GM21529 (cell line): Measurements from ENCODE around the gene JAZF1.

ENCODE experiments used
- ATAC-seq: cut with Tn5 transposase; IDR thresholded peaks from one replicate; pipeline ENCODE4 v1.9.1; 2021; ENCODE audit not compliant: unreplicated experiment

The JAZF1 gene

DNA sequence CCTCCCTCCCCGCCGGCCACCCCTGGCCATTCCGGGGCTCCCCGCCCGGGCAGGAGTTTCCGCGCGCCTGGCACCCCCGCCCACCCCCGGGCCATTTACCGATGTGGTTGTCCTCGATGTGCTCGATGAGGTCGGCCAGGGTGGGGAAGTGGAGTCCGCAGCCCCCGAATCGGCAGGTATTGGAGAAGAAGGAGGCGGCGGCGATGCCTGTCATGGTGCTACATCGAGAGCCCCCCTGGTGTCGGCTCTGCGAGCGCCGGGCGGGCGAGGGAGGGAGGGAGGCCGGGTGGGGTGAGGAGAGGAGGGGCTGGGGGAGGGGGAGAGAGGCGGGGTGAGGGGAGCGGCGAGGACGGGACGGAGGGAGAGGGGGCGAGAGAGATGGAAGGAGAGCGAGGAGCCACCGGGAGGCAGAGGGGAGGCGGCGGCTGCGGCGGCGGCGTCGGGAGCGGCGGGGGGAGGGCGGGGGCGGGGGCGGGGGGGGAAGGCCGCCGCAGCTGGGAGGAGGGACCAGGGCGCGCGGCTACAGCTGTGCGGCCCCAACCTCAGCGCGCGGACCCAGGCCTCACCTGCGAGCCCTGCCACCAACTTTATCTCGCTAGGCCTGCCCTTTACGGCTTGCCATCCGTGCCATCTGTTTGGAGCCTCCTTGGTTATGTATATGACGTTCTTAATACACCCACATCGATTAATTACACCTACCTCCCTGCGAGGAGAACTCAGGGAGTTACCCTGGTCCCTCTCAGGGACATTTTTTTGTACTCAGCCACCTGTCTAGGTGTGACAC lies at the start of gene JAZF1:
Gene JAZF1, minus strand, starts transcription at position 432 of the 784 bp plus-strand sequence.
- ATAC-seq, result no peak

- no peak for ATAC-seq
These were observed 49.7 kb upstream of the JAZF1 start for GRCh38 chr7:28230261-28230660.

- no peak for ATAC-seq
These were observed 47.8 kb upstream of the JAZF1 start for GRCh38 chr7:28228396-28228795.

GRCh38 chr7:28226003-28226402 lies 45.4 kb upstream of the JAZF1 start:
- no peak for ATAC-seq

DNA sequence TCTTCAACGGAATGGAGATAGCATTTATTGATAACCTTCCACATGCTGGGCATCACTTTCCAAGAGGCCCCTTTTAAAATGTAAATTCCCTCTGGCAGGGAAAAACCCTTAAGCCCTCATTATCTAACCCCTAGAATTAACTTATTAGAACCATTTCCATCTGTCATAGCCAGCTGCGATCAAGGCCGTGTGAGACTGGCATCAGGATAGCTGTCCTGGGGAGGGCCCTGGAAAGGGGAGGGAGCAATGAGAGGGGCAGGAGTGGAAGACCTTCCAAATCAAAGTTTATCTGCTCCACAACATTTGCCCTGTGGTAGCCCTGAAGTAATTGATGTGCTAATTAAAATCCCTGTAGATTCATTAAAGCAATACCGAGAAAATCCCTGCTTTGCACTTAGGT lies 45.0 kb upstream of the JAZF1 start:
- no peak for ATAC-seq

- no peak for ATAC-seq
These were observed 44.1 kb upstream of the JAZF1 start for GRCh38 chr7:28224675-28225074.

- no peak for ATAC-seq
These were observed 43.6 kb upstream of the JAZF1 start for GRCh38 chr7:28224172-28224571.

DNA sequence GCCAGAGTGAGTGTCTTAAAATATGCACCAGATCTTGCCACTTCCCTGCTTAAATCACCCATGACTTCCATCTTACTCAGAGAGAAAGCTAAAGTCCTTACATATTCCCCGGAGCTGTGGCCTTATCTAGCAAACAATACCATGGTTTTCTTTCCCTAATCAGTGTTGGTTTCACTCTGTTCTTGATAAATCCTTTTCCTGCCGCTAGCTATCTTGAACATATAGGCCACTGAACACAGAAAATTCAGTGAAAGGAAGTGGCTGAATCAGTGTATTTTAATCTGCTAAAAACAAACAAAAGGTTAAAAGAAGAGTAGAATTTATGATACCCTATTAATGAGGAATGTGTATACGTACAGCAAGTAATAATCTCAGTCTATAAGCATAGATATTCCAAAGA lies 42.0 kb upstream of the JAZF1 start:
- no peak for ATAC-seq

DNA sequence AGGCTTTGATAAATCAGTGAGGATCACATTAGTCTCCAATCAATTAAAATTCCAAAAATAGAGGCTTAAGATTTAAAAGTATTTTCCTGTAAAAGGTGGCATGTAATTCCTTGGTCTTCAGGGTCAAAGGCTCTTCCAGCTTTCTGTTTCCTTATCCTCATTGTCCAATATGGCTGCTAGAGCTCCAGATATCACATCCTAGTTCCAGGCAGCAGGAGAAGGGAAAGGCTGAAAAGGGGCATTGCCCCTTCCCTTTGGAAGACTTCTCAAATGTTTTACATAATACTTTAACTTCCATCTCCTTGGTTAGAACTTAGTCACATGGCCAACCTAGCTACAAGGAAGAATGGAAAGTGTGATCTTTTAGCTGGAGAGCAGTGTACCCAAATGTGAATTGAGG lies 39.2 kb upstream of the JAZF1 start:
- ATAC-seq, result no peak

GRCh38 chr7:28217143-28217542 lies 36.5 kb upstream of the JAZF1 start:
- ATAC-seq, result no peak

- ATAC-seq, result no peak
These were observed 30.4 kb upstream of the JAZF1 start for GRCh38 chr7:28211006-28211405.

DNA sequence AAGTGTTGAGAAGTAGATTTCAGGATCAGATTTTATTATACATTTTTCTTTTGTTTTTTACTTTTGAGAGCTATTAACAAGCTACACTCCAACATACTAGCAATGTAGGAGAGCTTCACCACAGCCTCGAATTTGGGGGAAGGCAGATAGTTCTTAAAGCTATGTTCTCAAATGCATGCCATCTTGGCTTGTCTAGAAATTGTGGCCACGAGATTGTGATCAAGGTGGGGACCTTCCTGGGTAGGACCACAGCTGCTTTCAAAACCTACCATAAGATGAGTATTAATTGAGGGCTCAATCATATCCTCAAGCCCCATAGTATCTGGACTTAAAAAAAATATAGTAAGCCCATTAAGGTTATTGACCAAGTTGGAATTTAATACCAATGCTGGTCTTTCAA lies 27.9 kb upstream of the JAZF1 start:
- no peak for ATAC-seq

GRCh38 chr7:28207486-28208158 lies 27.0 kb upstream of the JAZF1 start:
- ATAC-seq, result peak; percentile 79

- no peak for ATAC-seq
These were observed 24.9 kb upstream of the JAZF1 start for GRCh38 chr7:28205506-28205905.

- no peak for ATAC-seq
These were observed 23.1 kb upstream of the JAZF1 start for GRCh38 chr7:28203508-28204240.

- no peak for ATAC-seq
These were observed 21.6 kb upstream of the JAZF1 start for GRCh38 chr7:28202222-28202621.

DNA sequence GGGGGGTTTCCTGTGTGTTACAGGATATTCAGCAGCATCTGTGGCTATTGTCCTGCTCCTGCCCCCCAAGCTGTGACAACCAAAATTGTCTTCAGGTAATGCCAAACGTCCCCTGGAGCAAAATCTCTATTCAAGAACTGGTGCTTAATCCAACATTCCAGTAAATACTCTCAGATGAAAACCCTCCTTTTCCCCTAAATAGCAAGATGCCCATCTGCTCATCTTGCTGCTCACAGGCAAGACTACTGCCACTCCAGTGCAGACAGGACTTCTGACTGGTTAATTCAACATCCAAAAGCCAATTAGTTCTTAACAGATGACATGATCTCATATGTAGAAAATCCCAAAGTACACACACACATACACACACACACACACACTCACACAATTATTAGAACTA lies 20.5 kb upstream of the JAZF1 start:
- no peak for ATAC-seq

- ATAC-seq, result no peak
These were observed 20.0 kb upstream of the JAZF1 start for GRCh38 chr7:28200598-28200997.

DNA sequence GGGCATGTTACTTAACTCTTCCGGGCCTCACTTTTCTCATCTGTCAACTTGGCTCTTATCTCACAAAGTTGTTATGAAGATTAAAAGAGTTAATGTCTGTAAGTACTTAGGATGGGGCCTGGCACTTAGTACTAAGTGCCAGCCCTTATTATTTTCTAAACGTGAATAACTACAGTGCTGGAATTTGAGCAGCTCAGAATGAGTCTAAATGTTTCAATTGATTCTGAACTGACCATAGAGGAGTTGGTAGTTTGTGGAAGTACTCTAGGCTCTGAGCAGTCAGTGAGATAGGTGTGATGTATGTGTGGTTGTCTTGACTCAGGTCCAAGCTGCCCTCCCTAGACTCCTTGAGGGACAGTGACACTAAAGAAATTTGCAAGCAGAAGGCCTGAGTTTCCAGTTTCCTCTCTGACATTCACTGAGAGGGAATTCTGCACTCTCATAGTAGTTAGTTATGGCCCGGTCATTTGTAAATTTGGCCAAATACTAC lies 18.5 kb upstream of the JAZF1 start:
- no peak for ATAC-seq

GRCh38 chr7:28195910-28196620 lies 15.5 kb upstream of the JAZF1 start:
- ATAC-seq, result no peak
